Measurements from ENCODE around the gene VILL.
"Not testable (repeated sequence)": the region's sequence is repeated elsewhere in the genome, so short reads cannot be mapped to it uniquely, and the experiment has no call there.

Gene VILL

GRCh38 chr3:37964146-37964545 lies 26.4 kb upstream of the VILL start:
- Histone ChIP-seq H3K27ac (ENCODE audit: low read depth, low read length) (no peak overlapping the region), H3K4me3 (ENCODE audit: low read depth, low read length) (no peak overlapping the region), H3K36me3 (ENCODE audit: insufficient read depth, low read length) (no peaks in the 10 kb centered on the region), H3K27me3 (ENCODE audit: insufficient read depth, low read length) (no peaks in the 10 kb centered on the region), H2AFZ (ENCODE audit: low read length, unreplicated experiment) (no peak overlapping the region), H3K4me1 (ENCODE audit: control insufficient read depth, insufficient read depth, low read length, unreplicated experiment) (peaks cover 6% of the 10 kb centered on the region), H3K79me2 (ENCODE audit: control insufficient read depth, insufficient read depth, low read length, unreplicated experiment) (no peaks in the 10 kb centered on the region)

- Histone ChIP-seq H2AFZ (ENCODE audit: low read length, unreplicated experiment) (no peak overlapping the region), H3K36me3 (ENCODE audit: insufficient read depth, low read length) (no peaks in the 10 kb centered on the region), H3K27me3 (ENCODE audit: insufficient read depth, low read length) (no peaks in the 10 kb centered on the region), H3K4me1 (ENCODE audit: control insufficient read depth, insufficient read depth, low read length, unreplicated experiment) (peaks cover 6% of the 10 kb centered on the region), H3K79me2 (ENCODE audit: control insufficient read depth, insufficient read depth, low read length, unreplicated experiment) (no peaks in the 10 kb centered on the region), H3K27ac (ENCODE audit: low read depth, low read length) (no peak overlapping the region), H3K4me3 (ENCODE audit: low read depth, low read length) (no peak overlapping the region)
Observed at GRCh38 chr3:37964716-37965115, 25.9 kb upstream of the VILL start.

GRCh38 chr3:37967260-37967881 lies 23.2 kb upstream of the VILL start:
- Histone ChIP-seq H3K4me3 (ENCODE audit: low read depth, low read length) (no peak overlapping the region), H3K27me3 (ENCODE audit: insufficient read depth, low read length) (no peaks in the 10 kb centered on the region), H3K79me2 (ENCODE audit: control insufficient read depth, insufficient read depth, low read length, unreplicated experiment) (no peaks in the 10 kb centered on the region), H2AFZ (ENCODE audit: low read length, unreplicated experiment) (no peak overlapping the region), H3K4me1 (ENCODE audit: control insufficient read depth, insufficient read depth, low read length, unreplicated experiment) (peaks cover 6% of the 10 kb centered on the region), H3K27ac (ENCODE audit: low read depth, low read length) (no peak overlapping the region), H3K36me3 (ENCODE audit: insufficient read depth, low read length) (no peaks in the 10 kb centered on the region)

- H3K27ac ChIP-seq (ENCODE audit: low read depth, low read length), result no peak overlapping the region
- H3K36me3 ChIP-seq (ENCODE audit: insufficient read depth, low read length), result no peaks in the 10 kb centered on the region
- H2AFZ ChIP-seq (ENCODE audit: low read length, unreplicated experiment), result no peak overlapping the region
Observed at GRCh38 chr3:37968199-37968598, 22.4 kb upstream of the VILL start.

GRCh38 chr3:37968813-37969595 lies 21.6 kb upstream of the VILL start:
- no peaks in the 10 kb centered on the region for H3K36me3 ChIP-seq (ENCODE audit: insufficient read depth, low read length)
- H3K27ac ChIP-seq (ENCODE audit: low read depth, low read length), result no peak overlapping the region
- H3K27me3 ChIP-seq (ENCODE audit: insufficient read depth, low read length), result no peaks in the 10 kb centered on the region
- H3K4me3 ChIP-seq (ENCODE audit: low read depth, low read length), result no peak overlapping the region
- H2AFZ ChIP-seq (ENCODE audit: low read length, unreplicated experiment), result no peak overlapping the region
- no peaks in the 10 kb centered on the region for H3K4me1 ChIP-seq (ENCODE audit: control insufficient read depth, insufficient read depth, low read length, unreplicated experiment)
- no peaks in the 10 kb centered on the region for H3K79me2 ChIP-seq (ENCODE audit: control insufficient read depth, insufficient read depth, low read length, unreplicated experiment)

More at GRCh38 chr3:37968199-37968598, 22.4 kb upstream of the VILL start:
- H3K79me2 ChIP-seq (ENCODE audit: control insufficient read depth, insufficient read depth, low read length, unreplicated experiment), result no peaks in the 10 kb centered on the region
- no peak overlapping the region for H3K4me3 ChIP-seq (ENCODE audit: low read depth, low read length)
- H3K27me3 ChIP-seq (ENCODE audit: insufficient read depth, low read length), result no peaks in the 10 kb centered on the region
- H3K4me1 ChIP-seq (ENCODE audit: control insufficient read depth, insufficient read depth, low read length, unreplicated experiment), result peaks cover under 1% of the 10 kb centered on the region

GRCh38 chr3:37969596-37970100 lies 20.9 kb upstream of the VILL start:
- Histone ChIP-seq H3K27me3 (ENCODE audit: insufficient read depth, low read length) (no peaks in the 10 kb centered on the region), H3K4me3 (ENCODE audit: low read depth, low read length) (no peak overlapping the region), H3K27ac (ENCODE audit: low read depth, low read length) (no peak overlapping the region), H3K36me3 (ENCODE audit: insufficient read depth, low read length) (no peaks in the 10 kb centered on the region), H3K79me2 (ENCODE audit: control insufficient read depth, insufficient read depth, low read length, unreplicated experiment) (no peaks in the 10 kb centered on the region), H3K4me1 (ENCODE audit: control insufficient read depth, insufficient read depth, low read length, unreplicated experiment) (no peaks in the 10 kb centered on the region), H2AFZ (ENCODE audit: low read length, unreplicated experiment) (no peak overlapping the region)

GRCh38 chr3:37970802-37971201 lies 19.8 kb upstream of the VILL start:
- H3K4me3 ChIP-seq (ENCODE audit: low read depth, low read length), result no peak overlapping the region
- no peak overlapping the region for H2AFZ ChIP-seq (ENCODE audit: low read length, unreplicated experiment)
- no peak overlapping the region for H3K27ac ChIP-seq (ENCODE audit: low read depth, low read length)
- no peaks in the 10 kb centered on the region for H3K79me2 ChIP-seq (ENCODE audit: control insufficient read depth, insufficient read depth, low read length, unreplicated experiment)
- no peaks in the 10 kb centered on the region for H3K4me1 ChIP-seq (ENCODE audit: control insufficient read depth, insufficient read depth, low read length, unreplicated experiment)
- no peaks in the 10 kb centered on the region; the same call in 1 of the 2 replicates for H3K36me3 ChIP-seq (ENCODE audit: insufficient read depth, low read length)
- no peaks in the 10 kb centered on the region for H3K27me3 ChIP-seq (ENCODE audit: insufficient read depth, low read length)

GRCh38 chr3:37971467-37971866 lies 19.1 kb upstream of the VILL start:
- Histone ChIP-seq H2AFZ (ENCODE audit: low read length, unreplicated experiment) (no peak overlapping the region), H3K79me2 (ENCODE audit: control insufficient read depth, insufficient read depth, low read length, unreplicated experiment) (no peaks in the 10 kb centered on the region), H3K4me1 (ENCODE audit: control insufficient read depth, insufficient read depth, low read length, unreplicated experiment) (no peaks in the 10 kb centered on the region), H3K27me3 (ENCODE audit: insufficient read depth, low read length) (no peaks in the 10 kb centered on the region), H3K4me3 (ENCODE audit: low read depth, low read length) (no peak overlapping the region), H3K36me3 (ENCODE audit: insufficient read depth, low read length) (no peaks in the 10 kb centered on the region; the same call in 1 of the 2 replicates), H3K27ac (ENCODE audit: low read depth, low read length) (no peak overlapping the region)

GRCh38 chr3:37972056-37972455 lies 18.5 kb upstream of the VILL start:
- not testable (repeated sequence) for H3K27me3 ChIP-seq (ENCODE audit: insufficient read depth, low read length); H3K4me1 ChIP-seq (ENCODE audit: control insufficient read depth, insufficient read depth, low read length, unreplicated experiment); H3K79me2 ChIP-seq (ENCODE audit: control insufficient read depth, insufficient read depth, low read length, unreplicated experiment); H3K36me3 ChIP-seq (ENCODE audit: insufficient read depth, low read length); H3K27ac ChIP-seq (ENCODE audit: low read depth, low read length); H2AFZ ChIP-seq (ENCODE audit: low read length, unreplicated experiment); H3K4me3 ChIP-seq (ENCODE audit: low read depth, low read length)

GRCh38 chr3:37973246-37974054 lies 17.1 kb upstream of the VILL start:
- Histone ChIP-seq H3K36me3 (ENCODE audit: insufficient read depth, low read length) (no peaks in the 10 kb centered on the region; the same call in 1 of the 2 replicates), H2AFZ (ENCODE audit: low read length, unreplicated experiment) (no peak overlapping the region), H3K4me3 (ENCODE audit: low read depth, low read length) (no peak overlapping the region), H3K27me3 (ENCODE audit: insufficient read depth, low read length) (no peaks in the 10 kb centered on the region), H3K79me2 (ENCODE audit: control insufficient read depth, insufficient read depth, low read length, unreplicated experiment) (no peaks in the 10 kb centered on the region), H3K27ac (ENCODE audit: low read depth, low read length) (no peak overlapping the region), H3K4me1 (ENCODE audit: control insufficient read depth, insufficient read depth, low read length, unreplicated experiment) (no peaks in the 10 kb centered on the region)

All from ACC112 (cell line).